Liver (tissue), 9 donors: Measurements from ENCODE around the gene RBBP7. TPM values are rescaled to one million over a fixed set of nuclear protein-coding genes. Genes with fewer than 3 reads are reported as not detected.

Source experiments
- DNase-seq: peaks from one replicate; pipeline ENCODE4 v3.0.0-alpha.2; 2017; ENCODE audit warnings: low spot score
- H3K27ac ChIP-seq, 2 donors: one replicate each; pipeline ENCODE4 v1.7.0; 2013; ENCODE audit warnings: inconsistent platforms in 2 of 2, low read length in 2 of 2, control low read depth in 1 of 2, low read depth in 1 of 2, mild to moderate bottlenecking in 1 of 2
- H3K27me3 ChIP-seq, 4 donors: one replicate each; pipeline versions ENCODE4 v1.6.1 to v1.7.0; 2013; ENCODE audit warnings: low read length in 3 of 4, inconsistent platforms in 1 of 4, mild to moderate bottlenecking in 1 of 4, moderate library complexity in 1 of 4; ENCODE audit not compliant: control insufficient read depth in 4 of 4, insufficient read depth in 4 of 4
- H3K36me3 ChIP-seq, 4 donors: one replicate each; pipeline versions ENCODE4 v1.6.1 to v1.7.0; 2013; ENCODE audit warnings: low read length in 3 of 4, mild to moderate bottlenecking in 3 of 4, low read depth in 1 of 4, moderate library complexity in 1 of 4; ENCODE audit not compliant: control insufficient read depth in 4 of 4, insufficient read depth in 3 of 4
- H3K4me1 ChIP-seq, 4 donors: one replicate each; pipeline versions ENCODE4 v1.6.1 to v1.7.0; 2013; ENCODE audit warnings: low read length in 3 of 4, mild to moderate bottlenecking in 3 of 4, moderate library complexity in 1 of 4; ENCODE audit not compliant: control insufficient read depth in 4 of 4, insufficient read depth in 4 of 4
- H3K4me3 ChIP-seq, 3 donors: one replicate each; pipeline versions ENCODE4 v1.6.1 to v1.7.0; 2013; ENCODE audit warnings: low read length in 3 of 3, control low read depth in 1 of 3, low read depth in 1 of 3, mild to moderate bottlenecking in 1 of 3
- H3K9ac ChIP-seq, 2 donors: one replicate each; pipeline ENCODE4 v1.7.0; 2013; ENCODE audit warnings: low read length in 2 of 2, mild to moderate bottlenecking in 2 of 2, moderate library complexity in 2 of 2, control low read depth in 1 of 2, low read depth in 1 of 2
- H3K9me3 ChIP-seq, 4 donors: one replicate each; pipeline versions ENCODE4 v1.6.1 to v1.7.0; 2013; ENCODE audit warnings: low read length in 3 of 4; ENCODE audit not compliant: control insufficient read depth in 4 of 4
- EGR1 ChIP-seq, 2 donors: IDR thresholded peaks; 2 replicates each; pipeline ENCODE4 v1.6.1; 2016 to 2018; ENCODE audit warnings: antibody characterized with exemption in 2 of 2, low read depth in 2 of 2
- FOXA1 ChIP-seq: IDR thresholded peaks from 2 replicates; pipeline ENCODE4 v1.6.1; 2016; ENCODE audit warnings: antibody characterized with exemption
- FOXA2 ChIP-seq: IDR thresholded peaks from 2 replicates; pipeline ENCODE4 v1.6.1; 2016; ENCODE audit warnings: antibody characterized with exemption
- GABPA ChIP-seq, 2 donors: IDR thresholded peaks in 1 of 2; conservative IDR thresholded peaks in 1 of 2; 2 replicates each; pipeline ENCODE4 v1.6.1; 2016; ENCODE audit warnings: antibody characterized with exemption in 2 of 2, mild to moderate bottlenecking in 1 of 2, moderate library complexity in 1 of 2
- HNF4A ChIP-seq, 2 donors: conservative IDR thresholded peaks; 2 replicates each; pipeline ENCODE4 v1.6.1; 2016; ENCODE audit warnings: antibody characterized with exemption in 2 of 2, mild to moderate bottlenecking in 2 of 2
- HNF4G ChIP-seq: IDR thresholded peaks from 2 replicates; pipeline ENCODE4 v1.6.1; 2016; ENCODE audit warnings: antibody characterized with exemption
- JUND ChIP-seq, 2 donors: IDR thresholded peaks; 2 replicates each; pipeline ENCODE4 v1.6.1; 2016; ENCODE audit warnings: antibody characterized with exemption in 2 of 2
- NR2F2 ChIP-seq: IDR thresholded peaks from 2 replicates; pipeline ENCODE4 v1.6.1; 2016; ENCODE audit warnings: antibody characterized with exemption
- RAD21 ChIP-seq, 2 donors: IDR thresholded peaks; 2 replicates each; pipeline ENCODE4 v1.6.1; 2016; ENCODE audit warnings: antibody characterized with exemption in 2 of 2, mild to moderate bottlenecking in 2 of 2
- SP1 ChIP-seq: IDR thresholded peaks from 2 replicates; pipeline ENCODE4 v1.6.1; 2018; ENCODE audit warnings: antibody characterized with exemption, mild to moderate bottlenecking
- TAF1 ChIP-seq: conservative IDR thresholded peaks from 2 replicates; pipeline ENCODE4 v1.6.1; 2016; ENCODE audit warnings: antibody characterized with exemption, mild to moderate bottlenecking
- YY1 ChIP-seq: IDR thresholded peaks from 2 replicates; pipeline ENCODE4 v1.6.1; 2016; ENCODE audit warnings: antibody characterized with exemption, mild to moderate bottlenecking
- WGBS: extraction: QIAGEN DNeasy Blood & Tissue Kit; methylation state at CpG from one replicate; pipeline ENCODE4 v1.1.7; 2013; 5-methylcytosine and 5-hydroxymethylcytosine counted together
- polyA plus RNA-seq, 2 donors: library from polyadenylated mRNA; stranded (reverse) in 1 of 2; unstranded in 1 of 2; fragments of 200-250 nt in 1 of 2; fragments of >200 nt in 1 of 2; fragmentation: Nextera tagmentation in 1 of 2; extraction: Ambion mirVana in 1 of 2; gene quantifications; one replicate each; pipeline versions ENCODE4 v1.2.1 to v1.2.3, GENCODE V29; 2013 to 2015
- total RNA-seq, 2 donors: library from RNA; depleted of rRNA; stranded (reverse); fragments of >200 nt; gene quantifications; one replicate each; pipeline ENCODE4 v1.2.3, GENCODE V29; 2014
- TF ChIP-seq, protein P1 (sequence below): IDR thresholded peaks from 2 replicates; pipeline ENCODE4 v1.6.1; 2016; ENCODE audit warnings: antibody characterized with exemption
- TF ChIP-seq, protein P2 (sequence below): IDR thresholded peaks from 2 replicates; pipeline ENCODE4 v1.6.1; 2016; ENCODE audit warnings: antibody characterized with exemption, mild to moderate bottlenecking
- TF ChIP-seq, protein P3 (sequence below): IDR thresholded peaks from 2 replicates; pipeline ENCODE4 v1.6.1; 2016; ENCODE audit warnings: antibody characterized with exemption
- TF ChIP-seq, protein P4 (sequence below): IDR thresholded peaks from 2 replicates; pipeline ENCODE4 v1.6.1; 2016; ENCODE audit warnings: antibody characterized with exemption
- TF ChIP-seq, protein P5 (sequence below): fragments of 150-350 bp; IDR thresholded peaks from 2 replicates; pipeline ENCODE4 v1.5.1; 2017; ENCODE audit warnings: improper control_type of control experiment, low read depth, low read length; ENCODE audit not compliant: missing input control
- donor health status: healthy.
- donor health status: healthy.
- donor health status: healthy.
- donor health status: healthy.
- donor health status: healthy.

RBBP7 gene
- total and polyA plus RNA-seq, 4 donors, result 32.5 to 77.9 (median 35.5) TPM

DNA sequence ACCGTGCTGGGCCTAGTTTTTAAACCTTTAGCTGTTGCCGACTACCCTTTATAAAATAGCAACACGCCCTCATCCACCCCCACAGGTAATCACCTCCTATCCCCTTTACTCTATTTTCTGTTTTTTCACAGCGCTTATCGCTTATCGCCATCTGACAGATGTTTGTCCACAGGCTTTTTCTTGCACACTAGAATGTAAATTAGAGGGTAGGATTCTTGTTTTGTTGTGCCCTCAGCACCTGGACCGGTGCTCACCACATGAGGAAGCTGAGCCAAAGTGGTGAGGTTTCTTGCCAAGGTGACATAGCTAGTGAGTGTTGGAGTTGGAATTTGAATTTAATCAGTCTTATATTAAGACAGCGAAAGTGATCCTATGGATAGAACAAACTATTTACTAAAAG lies 2.9 kb upstream of the RBBP7 start:
- WGBS, result 81% methylated on average over 8 of the region's 8 CpGs
- Histone ChIP-seq H3K9ac (no peak overlapping the region), H3K4me1 (peaks cover 2 to 27% (median 18%) of the 10 kb centered on the region in 4 donors), H3K9me3 (no peaks in the 10 kb centered on the region), H3K27ac (no peak overlapping the region), H3K36me3 (no peaks in the 10 kb centered on the region), H3K27me3 (no peaks in the 10 kb centered on the region), H3K4me3 (no peak overlapping the region)
- no peak for TF ChIP-seq EGR1 (IDR thresholded peaks at IDR 0.05; ENCODE audit: low read depth in 2 of 2)
- TF ChIP-seq, protein P1, sequence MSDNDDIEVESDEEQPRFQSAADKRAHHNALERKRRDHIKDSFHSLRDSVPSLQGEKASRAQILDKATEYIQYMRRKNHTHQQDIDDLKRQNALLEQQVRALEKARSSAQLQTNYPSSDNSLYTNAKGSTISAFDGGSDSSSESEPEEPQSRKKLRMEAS, result no peak
- TF ChIP-seq, protein P2, sequence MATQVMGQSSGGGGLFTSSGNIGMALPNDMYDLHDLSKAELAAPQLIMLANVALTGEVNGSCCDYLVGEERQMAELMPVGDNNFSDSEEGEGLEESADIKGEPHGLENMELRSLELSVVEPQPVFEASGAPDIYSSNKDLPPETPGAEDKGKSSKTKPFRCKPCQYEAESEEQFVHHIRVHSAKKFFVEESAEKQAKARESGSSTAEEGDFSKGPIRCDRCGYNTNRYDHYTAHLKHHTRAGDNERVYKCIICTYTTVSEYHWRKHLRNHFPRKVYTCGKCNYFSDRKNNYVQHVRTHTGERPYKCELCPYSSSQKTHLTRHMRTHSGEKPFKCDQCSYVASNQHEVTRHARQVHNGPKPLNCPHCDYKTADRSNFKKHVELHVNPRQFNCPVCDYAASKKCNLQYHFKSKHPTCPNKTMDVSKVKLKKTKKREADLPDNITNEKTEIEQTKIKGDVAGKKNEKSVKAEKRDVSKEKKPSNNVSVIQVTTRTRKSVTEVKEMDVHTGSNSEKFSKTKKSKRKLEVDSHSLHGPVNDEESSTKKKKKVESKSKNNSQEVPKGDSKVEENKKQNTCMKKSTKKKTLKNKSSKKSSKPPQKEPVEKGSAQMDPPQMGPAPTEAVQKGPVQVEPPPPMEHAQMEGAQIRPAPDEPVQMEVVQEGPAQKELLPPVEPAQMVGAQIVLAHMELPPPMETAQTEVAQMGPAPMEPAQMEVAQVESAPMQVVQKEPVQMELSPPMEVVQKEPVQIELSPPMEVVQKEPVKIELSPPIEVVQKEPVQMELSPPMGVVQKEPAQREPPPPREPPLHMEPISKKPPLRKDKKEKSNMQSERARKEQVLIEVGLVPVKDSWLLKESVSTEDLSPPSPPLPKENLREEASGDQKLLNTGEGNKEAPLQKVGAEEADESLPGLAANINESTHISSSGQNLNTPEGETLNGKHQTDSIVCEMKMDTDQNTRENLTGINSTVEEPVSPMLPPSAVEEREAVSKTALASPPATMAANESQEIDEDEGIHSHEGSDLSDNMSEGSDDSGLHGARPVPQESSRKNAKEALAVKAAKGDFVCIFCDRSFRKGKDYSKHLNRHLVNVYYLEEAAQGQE, result no peak
- no peak for TF ChIP-seq HNF4G
- TF ChIP-seq, protein P3, sequence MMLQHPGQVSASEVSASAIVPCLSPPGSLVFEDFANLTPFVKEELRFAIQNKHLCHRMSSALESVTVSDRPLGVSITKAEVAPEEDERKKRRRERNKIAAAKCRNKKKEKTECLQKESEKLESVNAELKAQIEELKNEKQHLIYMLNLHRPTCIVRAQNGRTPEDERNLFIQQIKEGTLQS, result no peak
- no peak for TF ChIP-seq FOXA2
- no peak for TF ChIP-seq TAF1
- TF ChIP-seq, protein P4, sequence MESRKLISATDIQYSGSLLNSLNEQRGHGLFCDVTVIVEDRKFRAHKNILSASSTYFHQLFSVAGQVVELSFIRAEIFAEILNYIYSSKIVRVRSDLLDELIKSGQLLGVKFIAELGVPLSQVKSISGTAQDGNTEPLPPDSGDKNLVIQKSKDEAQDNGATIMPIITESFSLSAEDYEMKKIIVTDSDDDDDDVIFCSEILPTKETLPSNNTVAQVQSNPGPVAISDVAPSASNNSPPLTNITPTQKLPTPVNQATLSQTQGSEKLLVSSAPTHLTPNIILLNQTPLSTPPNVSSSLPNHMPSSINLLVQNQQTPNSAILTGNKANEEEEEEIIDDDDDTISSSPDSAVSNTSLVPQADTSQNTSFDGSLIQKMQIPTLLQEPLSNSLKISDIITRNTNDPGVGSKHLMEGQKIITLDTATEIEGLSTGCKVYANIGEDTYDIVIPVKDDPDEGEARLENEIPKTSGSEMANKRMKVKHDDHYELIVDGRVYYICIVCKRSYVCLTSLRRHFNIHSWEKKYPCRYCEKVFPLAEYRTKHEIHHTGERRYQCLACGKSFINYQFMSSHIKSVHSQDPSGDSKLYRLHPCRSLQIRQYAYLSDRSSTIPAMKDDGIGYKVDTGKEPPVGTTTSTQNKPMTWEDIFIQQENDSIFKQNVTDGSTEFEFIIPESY, result no peak
- no peak for TF ChIP-seq NR2F2
- TF ChIP-seq, protein P5, sequence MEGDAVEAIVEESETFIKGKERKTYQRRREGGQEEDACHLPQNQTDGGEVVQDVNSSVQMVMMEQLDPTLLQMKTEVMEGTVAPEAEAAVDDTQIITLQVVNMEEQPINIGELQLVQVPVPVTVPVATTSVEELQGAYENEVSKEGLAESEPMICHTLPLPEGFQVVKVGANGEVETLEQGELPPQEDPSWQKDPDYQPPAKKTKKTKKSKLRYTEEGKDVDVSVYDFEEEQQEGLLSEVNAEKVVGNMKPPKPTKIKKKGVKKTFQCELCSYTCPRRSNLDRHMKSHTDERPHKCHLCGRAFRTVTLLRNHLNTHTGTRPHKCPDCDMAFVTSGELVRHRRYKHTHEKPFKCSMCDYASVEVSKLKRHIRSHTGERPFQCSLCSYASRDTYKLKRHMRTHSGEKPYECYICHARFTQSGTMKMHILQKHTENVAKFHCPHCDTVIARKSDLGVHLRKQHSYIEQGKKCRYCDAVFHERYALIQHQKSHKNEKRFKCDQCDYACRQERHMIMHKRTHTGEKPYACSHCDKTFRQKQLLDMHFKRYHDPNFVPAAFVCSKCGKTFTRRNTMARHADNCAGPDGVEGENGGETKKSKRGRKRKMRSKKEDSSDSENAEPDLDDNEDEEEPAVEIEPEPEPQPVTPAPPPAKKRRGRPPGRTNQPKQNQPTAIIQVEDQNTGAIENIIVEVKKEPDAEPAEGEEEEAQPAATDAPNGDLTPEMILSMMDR, result no peak
- TF ChIP-seq JUND (IDR thresholded peaks at IDR 0.05), result no peak
- DNase-seq, result no peak

DNA sequence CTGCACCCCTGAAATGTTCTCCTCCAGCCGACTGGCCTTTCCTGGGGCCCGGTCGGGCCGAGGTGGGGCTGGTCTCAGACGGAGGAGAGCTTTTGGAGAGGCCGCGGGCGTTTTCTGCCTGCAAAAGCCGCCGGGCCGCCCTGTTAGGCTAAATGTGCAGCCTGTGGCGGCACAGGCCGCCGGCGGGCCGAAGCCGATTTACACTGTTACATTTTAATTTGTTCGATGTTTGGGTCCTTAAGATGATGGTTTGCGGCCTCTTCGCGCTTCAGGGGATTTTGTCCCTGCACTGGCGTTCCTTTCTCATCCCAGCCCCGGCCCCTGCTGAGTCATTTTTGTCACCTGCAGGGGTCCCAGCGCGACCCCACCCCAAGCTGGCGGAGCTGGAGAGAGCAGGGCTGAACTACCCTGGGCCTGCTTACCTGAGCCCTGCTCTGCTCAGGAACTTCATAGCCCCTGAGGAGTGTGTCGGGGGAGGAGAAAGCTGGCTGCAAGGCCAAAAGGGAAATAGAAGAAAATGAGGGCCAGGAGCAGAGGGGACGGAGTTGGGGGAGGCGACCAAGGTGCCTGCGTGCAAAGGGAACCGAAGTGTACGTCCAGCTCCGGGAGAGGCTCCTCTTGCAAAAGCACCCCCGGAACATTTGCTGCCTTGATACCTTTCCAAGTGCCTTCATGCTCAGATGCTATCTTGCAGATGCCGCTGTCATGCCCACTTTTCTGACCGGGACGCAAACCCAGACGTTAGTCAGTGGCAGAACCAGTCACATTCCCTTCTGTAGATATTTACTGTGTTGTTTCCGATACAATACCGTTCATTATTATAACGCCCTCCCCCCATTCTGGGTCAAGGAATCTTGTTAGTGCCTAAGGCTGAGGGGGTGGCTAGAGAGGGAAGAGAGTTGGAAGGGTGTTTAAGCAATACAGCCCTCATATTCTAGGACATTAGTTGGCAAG lies 977 bp upstream of the RBBP7 start:
- peaks cover 0 to 4% (median 0%) of the 10 kb centered on the region in 4 donors for H3K36me3 ChIP-seq
- TF ChIP-seq RAD21 (IDR thresholded peaks at IDR 0.05), result no peak
- TF ChIP-seq FOXA2, result no peak
- no peak for TF ChIP-seq YY1
- TF ChIP-seq, protein P2, result no peak
- no peak for TF ChIP-seq HNF4G
- TF ChIP-seq TAF1, result no peak
- TF ChIP-seq SP1, result no peak
- TF ChIP-seq JUND (IDR thresholded peaks at IDR 0.05), result no peak
- no peak for TF ChIP-seq FOXA1
- TF ChIP-seq HNF4A (conservative IDR thresholded peaks at IDR 0.05), result no peak
- TF ChIP-seq GABPA (IDR thresholded peaks at IDR 0.05 in 1 of 2, conservative IDR thresholded peaks at IDR 0.05 in 1 of 2), result no peak
- H3K9ac ChIP-seq, result peak overlapping the region; percentile 20 to 45
- no peaks in the 10 kb centered on the region for H3K9me3 ChIP-seq
- H3K4me3 ChIP-seq, result peak overlapping the region; percentile 59 to 77 (median 69)
- no peaks in the 10 kb centered on the region for H3K27me3 ChIP-seq
- peak overlapping the region; percentile 72 to 75 for H3K27ac ChIP-seq
- peaks cover 5 to 27% (median 19%) of the 10 kb centered on the region in 4 donors for H3K4me1 ChIP-seq
- peak; percentile 35 for DNase-seq
- WGBS, result 12% methylated on average over 41 of the region's 41 CpGs
